Endothelial cell of umbilical vein (primary cell): Measurements from ENCODE around the gene MRPS34. TPM values are rescaled to one million over a fixed set of nuclear protein-coding genes. Genes with fewer than 3 reads are reported as not detected.

Experiments used
- BruUV-seq: library from RNA; stranded (reverse); fragments of 400-500 nt; replicated peaks from 2 replicates; lab custom pipeline; 2021; lab: Mats Ljungman, UMichigan
- CTCF ChIA-PET: fragments of 300-600, 350-600 bp; sonication (Branson Sonifier 250); formaldehyde crosslinking; loops from one replicate; lab custom pipeline; 2021; ENCODE audit warnings: antibody characterized with exemption, inconsistent platforms; lab: Charles Lee
- POLR2A ChIA-PET: fragments of 300-600, 350-600 bp; sonication (Branson Sonifier 250); formaldehyde crosslinking; loops from one replicate; lab custom pipeline; 2021; ENCODE audit warnings: antibody characterized with exemption, inconsistent platforms; lab: Charles Lee
- DNase-seq: peaks from one replicate; pipeline ENCODE4 v3.0.0-alpha.2; 2011; ENCODE audit warnings: low read depth, low spot score
- FAIRE-seq: peaks from 2 replicates; lab custom pipeline; 2011; peaks lifted over from hg19 to GRCh38; lab: Jason Lieb, UNC
- H2AFZ ChIP-seq: 2 replicates; pipeline ENCODE4 v1.6.0; 2012; ENCODE audit warnings: low read depth, low read length, control low read depth, inconsistent platforms
- H3K27ac ChIP-seq: 2 replicates; pipeline ENCODE4 v1.5.1; 2011; ENCODE audit warnings: low read depth, mild to moderate bottlenecking, control low read depth, low read length, moderate library complexity; ENCODE audit not compliant: insufficient read depth
- H3K27me3 ChIP-seq, 2 experiments: 2 replicates each; pipeline versions ENCODE4 v1.6.0 to v1.6.1; 2011; ENCODE audit warnings: low read length in 2 of 2, mixed read lengths in 1 of 2; ENCODE audit not compliant: control insufficient read depth in 2 of 2, insufficient read depth in 2 of 2
- H3K36me3 ChIP-seq, 2 experiments: 2 replicates in 1 of 2; 3 replicates in 1 of 2; pipeline ENCODE4 v1.5.1; 2011; ENCODE audit warnings: low read length in 2 of 2, mild to moderate bottlenecking in 1 of 2, moderate library complexity in 1 of 2; ENCODE audit not compliant: control insufficient read depth in 2 of 2, insufficient read depth in 2 of 2; ENCODE audit errors: extremely low read depth in 1 of 2
- H3K4me1 ChIP-seq: 3 replicates; pipeline ENCODE4 v1.5.1; 2011; ENCODE audit warnings: mild to moderate bottlenecking, low read length; ENCODE audit not compliant: control insufficient read depth, insufficient read depth; ENCODE audit errors: extremely low read depth
- H3K4me2 ChIP-seq: 2 replicates; pipeline ENCODE4 v1.6.1; 2011; ENCODE audit warnings: low read length, control low read depth, mixed read lengths; ENCODE audit not compliant: insufficient read depth
- H3K4me3 ChIP-seq, 3 experiments: fragments of 200-600 bp in 1 of 3; sonication (generic), shearing (Covaris generic) in 1 of 3; replicated peaks in 1 of 3; 2 replicates each; pipeline ENCODE4 v1.5.1; 2011 to 2016; ENCODE audit warnings: control low read depth in 3 of 3, low read length in 3 of 3, mild to moderate bottlenecking in 2 of 3, inconsistent platforms in 1 of 3, low read depth in 1 of 3, moderate library complexity in 1 of 3; ENCODE audit not compliant: insufficient read depth in 1 of 3
- H3K79me2 ChIP-seq: 2 replicates; pipeline ENCODE4 v1.6.0; 2012; ENCODE audit warnings: low read length, inconsistent platforms; ENCODE audit not compliant: control insufficient read depth, insufficient read depth
- H3K9ac ChIP-seq: replicated peaks from 2 replicates; pipeline ENCODE3; 2011; ENCODE audit warnings: low read length, control low read depth; ENCODE audit not compliant: insufficient read depth; ENCODE audit errors: extremely low read depth
- H3K9me1 ChIP-seq: replicated peaks from 3 replicates; pipeline ENCODE4 v1.6.0; 2011; ENCODE audit warnings: mild to moderate bottlenecking, low read length; ENCODE audit not compliant: control insufficient read depth, insufficient read depth; ENCODE audit errors: extremely low read depth
- H3K9me3 ChIP-seq: replicated peaks from 2 replicates; pipeline ENCODE4 v1.5.1; 2012; ENCODE audit warnings: low read length, inconsistent platforms; ENCODE audit not compliant: control insufficient read depth, insufficient read depth
- H4K20me1 ChIP-seq: replicated peaks from 2 replicates; pipeline ENCODE3; 2011; ENCODE audit warnings: mild to moderate bottlenecking, low read length; ENCODE audit not compliant: control insufficient read depth, insufficient read depth; ENCODE audit errors: extremely low read depth
- EZH2 ChIP-seq: IDR thresholded peaks from 2 replicates; pipeline ENCODE4 v1.6.1; 2012; ENCODE audit warnings: borderline replicate concordance, low read depth, mild to moderate bottlenecking, moderate library complexity, low read length, inconsistent platforms; ENCODE audit not compliant: severe bottlenecking
- FOS ChIP-seq: IDR thresholded peaks from 2 replicates; pipeline ENCODE4 v1.6.1; 2011; ENCODE audit warnings: mild to moderate bottlenecking, low read length, moderate library complexity, borderline replicate concordance; ENCODE audit not compliant: insufficient read depth
- GATA2 ChIP-seq: IDR thresholded peaks from 2 replicates; pipeline ENCODE4 v1.7.0; 2011; ENCODE audit warnings: low read depth, mild to moderate bottlenecking, moderate library complexity, mixed read lengths, low read length; ENCODE audit not compliant: insufficient read length, insufficient read depth
- JUN ChIP-seq: IDR thresholded peaks from 2 replicates; pipeline ENCODE4 v1.6.1; 2011; ENCODE audit warnings: borderline replicate concordance, low read depth; ENCODE audit not compliant: insufficient read length, insufficient read depth
- MAX ChIP-seq: IDR thresholded peaks from 2 replicates; pipeline ENCODE4 v1.6.1; 2011; ENCODE audit not compliant: insufficient read depth, insufficient read length
- MYC ChIP-seq: IDR thresholded peaks from one replicate; pipeline ENCODE4 v1.6.1; 2011; ENCODE audit warnings: mild to moderate bottlenecking, low read depth, low read length
- POLR2A ChIP-seq: IDR thresholded peaks from 2 replicates; pipeline ENCODE4 v1.6.1; 2012; ENCODE audit warnings: low read depth, mild to moderate bottlenecking, control low read depth, low read length
- POLR2AphosphoS5 ChIP-seq: IDR thresholded peaks from 2 replicates; pipeline ENCODE4 v1.6.1; 2012; ENCODE audit warnings: low read depth, mild to moderate bottlenecking, control low read depth, low read length, moderate library complexity; ENCODE audit not compliant: insufficient read depth
- dilution Hi-C: fragments of 300-500 bp; cut with MboI; formaldehyde crosslinking; loops from one replicate; pipeline ENCODE4 v1.15.0; 2019; ENCODE audit warnings: low sequenced_read_pairs; ENCODE audit not compliant: extremely low pct_ligation_motif_present
- intact Hi-C: fragments of 100-400 bp; cut with micrococcal nuclease; formaldehyde crosslinking; loops from one replicate; pipeline ENCODE4 v1.10.0; 2022
- polyA plus RNA-seq, 4 experiments: library from polyadenylated mRNA; depleted of rRNA in 3 of 4; stranded (reverse) in 3 of 4; unstranded in 1 of 4; fragments of >200 nt; gene quantifications; 2 replicates each; pipeline versions ENCODE4 v1.2.1 to v1.2.3, GENCODE V29; 2011 to 2012; ENCODE audit warnings: missing spikeins in 1 of 4
- total RNA-seq: library from RNA; stranded (reverse); gene quantifications from 2 replicates; pipeline ENCODE4 v1.2.3, GENCODE V29; 2021
- TF ChIP-seq, protein P1 (sequence below), 2 donors: IDR thresholded peaks; 1 replicate in 1 of 2; 2 replicates in 1 of 2; pipeline ENCODE4 v1.5.1; 2011; ENCODE audit warnings: low read length in 2 of 2, mild to moderate bottlenecking in 2 of 2, moderate library complexity in 2 of 2, control low read depth in 1 of 2, inconsistent platforms in 1 of 2, low read depth in 1 of 2; ENCODE audit not compliant: insufficient read depth in 1 of 2; ENCODE audit errors: extremely low read depth in 1 of 2

MRPS34 gene
- total and polyA plus RNA-seq, 2 donors (not counting 3 experiments of a cell fraction or from before 2014, with no cell fraction given), result 82.1 to 102 TPM

DNA sequence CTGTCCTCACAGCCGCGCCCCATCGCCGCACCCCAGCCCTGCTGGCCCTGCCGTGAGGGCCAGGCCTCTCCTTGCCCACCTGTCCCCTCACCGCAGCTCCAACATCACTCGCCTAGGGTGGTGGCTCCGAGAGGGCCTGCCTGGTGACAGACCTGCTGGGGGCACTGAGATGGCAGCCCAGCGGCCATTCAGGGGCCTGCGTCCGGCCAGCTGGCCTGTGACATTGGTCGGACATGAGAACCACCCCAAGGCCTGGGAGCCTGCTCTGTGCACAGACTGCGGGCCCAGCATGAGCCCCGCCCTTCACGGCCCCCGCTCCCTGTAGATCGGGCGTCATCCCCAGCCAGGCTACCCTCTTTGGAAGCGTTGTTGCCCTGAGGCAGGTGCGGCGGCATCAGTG is 13.4 kb downstream of the MRPS34 start:
- ChIA-PET CTCF (interaction anchor here (1.6 kb wide), 1 partner anchor 11 kb away, joined by 4 read pairs; no protein-coding TSS in a partner anchor), POLR2A (no interaction called here)
- dilution Hi-C loops, result no loop called here
- H3K9me1 ChIP-seq, result no peaks in the 10 kb centered on the region
- peaks cover 2 to 34% of the 10 kb centered on the region in 2 experiments for H3K36me3 ChIP-seq
- H3K79me2 ChIP-seq, result no peaks in the 10 kb centered on the region
- BruUV-seq, result no TSS peak
- no peaks in the 10 kb centered on the region for H3K9me3 ChIP-seq
- H4K20me1 ChIP-seq, result no peaks in the 10 kb centered on the region
- H3K27ac ChIP-seq, result no peak overlapping the region
- H2AFZ ChIP-seq, result no peak overlapping the region
- H3K4me2 ChIP-seq, result no peak overlapping the region
- no peak overlapping the region for H3K9ac ChIP-seq
- no peak for DNase-seq
- intact Hi-C loops, result no loop called here
- no peaks in the 10 kb centered on the region for H3K4me1 ChIP-seq
- no peaks in the 10 kb centered on the region for H3K27me3 ChIP-seq
- TF ChIP-seq POLR2AphosphoS5, result no peak
- no peak for FAIRE-seq
- no peak overlapping the region for H3K4me3 ChIP-seq

DNA sequence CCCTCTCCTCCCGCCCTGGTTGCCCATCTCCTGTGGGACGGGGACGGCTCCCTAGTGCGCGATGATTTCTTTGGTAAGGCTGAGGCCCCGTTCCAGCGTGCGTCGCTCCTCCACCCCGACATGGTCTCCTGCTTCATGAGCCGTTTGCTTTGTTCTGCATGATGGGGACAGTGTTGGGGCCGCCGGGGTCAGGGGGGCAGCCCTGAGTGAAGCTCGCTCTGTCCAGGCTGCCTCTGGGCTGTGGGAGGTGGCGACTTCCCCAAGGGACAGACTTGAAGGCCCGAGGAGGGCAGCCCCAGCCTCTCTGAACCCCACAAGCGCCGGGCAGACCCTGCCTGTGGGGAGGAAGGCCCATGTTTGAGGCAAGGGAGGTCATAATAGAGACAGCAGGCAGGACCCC is 14.0 kb downstream of the MRPS34 start:
- CTCF ChIA-PET, result interaction anchor here (1.6 kb wide), 1 partner anchor 11 kb away, joined by 4 read pairs; no protein-coding TSS in a partner anchor
- no peak for TF ChIP-seq MYC
- TF ChIP-seq, protein P1, sequence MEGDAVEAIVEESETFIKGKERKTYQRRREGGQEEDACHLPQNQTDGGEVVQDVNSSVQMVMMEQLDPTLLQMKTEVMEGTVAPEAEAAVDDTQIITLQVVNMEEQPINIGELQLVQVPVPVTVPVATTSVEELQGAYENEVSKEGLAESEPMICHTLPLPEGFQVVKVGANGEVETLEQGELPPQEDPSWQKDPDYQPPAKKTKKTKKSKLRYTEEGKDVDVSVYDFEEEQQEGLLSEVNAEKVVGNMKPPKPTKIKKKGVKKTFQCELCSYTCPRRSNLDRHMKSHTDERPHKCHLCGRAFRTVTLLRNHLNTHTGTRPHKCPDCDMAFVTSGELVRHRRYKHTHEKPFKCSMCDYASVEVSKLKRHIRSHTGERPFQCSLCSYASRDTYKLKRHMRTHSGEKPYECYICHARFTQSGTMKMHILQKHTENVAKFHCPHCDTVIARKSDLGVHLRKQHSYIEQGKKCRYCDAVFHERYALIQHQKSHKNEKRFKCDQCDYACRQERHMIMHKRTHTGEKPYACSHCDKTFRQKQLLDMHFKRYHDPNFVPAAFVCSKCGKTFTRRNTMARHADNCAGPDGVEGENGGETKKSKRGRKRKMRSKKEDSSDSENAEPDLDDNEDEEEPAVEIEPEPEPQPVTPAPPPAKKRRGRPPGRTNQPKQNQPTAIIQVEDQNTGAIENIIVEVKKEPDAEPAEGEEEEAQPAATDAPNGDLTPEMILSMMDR (IDR thresholded peaks at IDR 0.05; ENCODE audit: extremely low read depth in 1 of 2, insufficient read depth in 1 of 2, low read depth in 1 of 2, low read length in 2 of 2), result no peak
- TF ChIP-seq JUN, result no peak
- TF ChIP-seq GATA2, result no peak
- TF ChIP-seq FOS, result no peak
- no peak for TF ChIP-seq MAX
- TF ChIP-seq POLR2A, result no peak
- no peak for TF ChIP-seq POLR2AphosphoS5
- TF ChIP-seq EZH2, result no peak
- BruUV-seq, result no TSS peak
- Histone ChIP-seq H3K27ac (no peak overlapping the region), H3K9me3 (no peaks in the 10 kb centered on the region), H4K20me1 (no peaks in the 10 kb centered on the region), H3K4me1 (no peaks in the 10 kb centered on the region), H3K9me1 (no peaks in the 10 kb centered on the region), H3K27me3 (no peaks in the 10 kb centered on the region), H2AFZ (no peak overlapping the region), H3K36me3 (peaks cover 2 to 31% of the 10 kb centered on the region in 2 experiments), H3K79me2 (no peaks in the 10 kb centered on the region), H3K9ac (no peak overlapping the region), H3K4me2 (no peak overlapping the region), H3K4me3 (no peak overlapping the region)
- dilution Hi-C loops, result no loop called here
- no peak for DNase-seq
- intact Hi-C loops, result no loop called here
- POLR2A ChIA-PET, result no interaction called here
- FAIRE-seq, result no peak
